Astrocyte of the spinal cord (primary cell): Measurements from ENCODE around the gene PAWR.

ENCODE experiments used
- DNase-seq: peaks from one replicate; pipeline ENCODE4 v3.0.0; 2011; ENCODE audit warnings: low read depth, low spot score
- H3K4me3 ChIP-seq: 2 replicates; pipeline ENCODE4 v1.5.1; 2011; ENCODE audit warnings: low read depth, mild to moderate bottlenecking, low read length, moderate library complexity
- in situ Hi-C: cut with HindIII; loops from 2 replicates; pipeline ENCODE4 v1.10.0; 2017; ENCODE audit warnings: low sequenced_read_pairs
- TF ChIP-seq, protein P1 (sequence below): IDR thresholded peaks from 2 replicates; pipeline ENCODE4 v1.5.1; 2012; ENCODE audit warnings: low read depth, mild to moderate bottlenecking, low read length, inconsistent platforms

PAWR gene

DNA sequence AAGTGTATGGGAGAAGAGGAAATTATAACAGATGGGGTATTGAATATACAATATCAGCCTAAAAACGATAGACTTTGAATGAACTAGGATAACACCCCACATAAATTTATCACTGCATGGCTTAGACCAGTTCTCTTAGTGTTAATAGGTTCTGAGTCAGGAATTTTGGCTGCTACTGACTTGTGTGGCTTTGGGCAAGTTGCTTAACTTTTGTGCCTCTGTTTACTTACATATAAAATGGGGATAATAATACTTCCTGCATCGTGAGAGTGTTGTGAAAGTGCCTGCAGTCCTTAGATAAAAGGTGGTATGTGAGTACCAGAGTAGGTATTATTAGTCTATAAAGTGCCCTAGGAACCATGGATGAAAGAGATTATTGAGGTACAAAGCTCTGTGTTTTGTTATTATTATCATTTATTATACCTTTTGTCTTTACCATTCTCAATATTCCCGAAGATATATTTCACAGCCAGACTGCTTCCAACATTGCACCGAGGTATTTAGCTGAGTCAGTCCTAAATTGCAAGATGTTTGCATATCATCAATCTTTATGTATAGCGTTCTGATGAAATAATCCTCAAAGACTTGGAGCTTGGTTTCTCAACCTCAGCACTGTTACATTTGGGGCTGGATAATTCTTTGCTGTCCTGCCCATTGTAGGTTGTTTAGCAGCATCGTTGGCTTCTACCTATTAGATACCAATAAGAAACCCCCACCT lies 2.3 kb upstream of the PAWR start:
- DNase-seq, result peak; percentile 37
- in situ Hi-C loops, result no loop called here
- H3K4me3 ChIP-seq, result no peak overlapping the region
- TF ChIP-seq, protein P1, sequence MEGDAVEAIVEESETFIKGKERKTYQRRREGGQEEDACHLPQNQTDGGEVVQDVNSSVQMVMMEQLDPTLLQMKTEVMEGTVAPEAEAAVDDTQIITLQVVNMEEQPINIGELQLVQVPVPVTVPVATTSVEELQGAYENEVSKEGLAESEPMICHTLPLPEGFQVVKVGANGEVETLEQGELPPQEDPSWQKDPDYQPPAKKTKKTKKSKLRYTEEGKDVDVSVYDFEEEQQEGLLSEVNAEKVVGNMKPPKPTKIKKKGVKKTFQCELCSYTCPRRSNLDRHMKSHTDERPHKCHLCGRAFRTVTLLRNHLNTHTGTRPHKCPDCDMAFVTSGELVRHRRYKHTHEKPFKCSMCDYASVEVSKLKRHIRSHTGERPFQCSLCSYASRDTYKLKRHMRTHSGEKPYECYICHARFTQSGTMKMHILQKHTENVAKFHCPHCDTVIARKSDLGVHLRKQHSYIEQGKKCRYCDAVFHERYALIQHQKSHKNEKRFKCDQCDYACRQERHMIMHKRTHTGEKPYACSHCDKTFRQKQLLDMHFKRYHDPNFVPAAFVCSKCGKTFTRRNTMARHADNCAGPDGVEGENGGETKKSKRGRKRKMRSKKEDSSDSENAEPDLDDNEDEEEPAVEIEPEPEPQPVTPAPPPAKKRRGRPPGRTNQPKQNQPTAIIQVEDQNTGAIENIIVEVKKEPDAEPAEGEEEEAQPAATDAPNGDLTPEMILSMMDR, result no peak

DNA sequence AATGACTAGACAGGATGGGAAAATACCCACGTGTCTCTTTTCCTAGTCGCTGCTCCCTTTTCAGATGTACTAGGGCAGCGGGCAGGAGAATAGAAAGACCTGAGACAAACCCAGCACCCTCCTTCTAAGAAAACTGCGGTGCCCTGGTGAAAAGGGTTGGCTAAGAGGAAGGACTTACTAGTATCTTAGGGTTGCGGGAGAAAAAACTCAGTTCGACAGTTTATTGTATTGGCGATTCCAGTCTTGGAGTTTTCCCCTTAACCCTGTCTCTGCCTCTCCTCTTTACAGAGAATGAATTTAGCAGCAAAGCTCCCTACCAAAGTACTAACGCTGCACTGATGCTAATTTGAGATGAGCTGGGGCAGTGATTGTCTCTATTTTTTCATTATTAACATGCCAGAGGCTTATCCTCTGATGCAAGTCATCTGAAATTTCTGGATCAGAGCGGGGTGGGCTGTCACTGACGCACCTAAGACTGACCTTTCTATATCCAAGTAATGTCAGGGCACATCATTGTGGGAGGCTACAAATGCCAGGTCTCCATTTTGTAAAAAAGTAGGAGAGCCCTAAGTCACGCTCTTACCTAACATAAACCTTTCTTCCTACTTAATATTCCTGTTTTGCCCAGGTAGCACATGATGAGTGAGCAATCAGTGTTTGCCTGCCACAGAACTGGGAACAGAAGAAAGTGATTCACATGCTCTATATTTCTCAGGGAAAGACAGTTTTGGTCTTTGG lies 916 bp upstream of the PAWR start:
- in situ Hi-C loops, result no loop called here
- peak overlapping the region; percentile 93 for H3K4me3 ChIP-seq
- peak; percentile 55 for DNase-seq
- TF ChIP-seq, protein P1, result no peak

DNA sequence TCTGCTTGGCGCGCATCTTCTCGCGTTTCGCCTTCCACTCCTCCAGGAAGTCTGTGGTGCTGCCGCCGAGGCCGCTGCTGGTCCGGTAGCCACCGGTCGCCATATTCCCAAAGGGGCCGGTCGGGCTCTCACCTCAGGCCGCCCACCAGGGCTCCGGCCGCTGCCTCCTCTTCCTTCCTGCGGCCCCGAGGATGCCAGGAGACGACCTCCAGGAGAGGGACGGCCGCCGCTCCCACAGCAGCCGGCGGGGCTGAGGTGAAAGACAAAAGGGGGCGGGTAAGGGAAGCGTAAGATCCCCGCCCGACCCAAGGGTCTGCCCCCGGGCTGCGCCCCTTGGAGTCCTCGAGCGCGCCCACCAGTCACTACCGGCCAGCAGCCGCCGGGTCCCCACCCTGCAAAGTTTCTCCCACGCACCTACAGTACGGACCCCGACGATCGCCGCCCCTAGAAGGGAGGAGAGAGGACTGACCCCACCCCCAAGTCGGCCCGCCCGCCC lies 574 bp downstream of the PAWR start:
- TF ChIP-seq, protein P1, result no peak
- in situ Hi-C loops, result no loop called here
- H3K4me3 ChIP-seq, result peak overlapping the region; percentile 93
- no peak for DNase-seq

DNA sequence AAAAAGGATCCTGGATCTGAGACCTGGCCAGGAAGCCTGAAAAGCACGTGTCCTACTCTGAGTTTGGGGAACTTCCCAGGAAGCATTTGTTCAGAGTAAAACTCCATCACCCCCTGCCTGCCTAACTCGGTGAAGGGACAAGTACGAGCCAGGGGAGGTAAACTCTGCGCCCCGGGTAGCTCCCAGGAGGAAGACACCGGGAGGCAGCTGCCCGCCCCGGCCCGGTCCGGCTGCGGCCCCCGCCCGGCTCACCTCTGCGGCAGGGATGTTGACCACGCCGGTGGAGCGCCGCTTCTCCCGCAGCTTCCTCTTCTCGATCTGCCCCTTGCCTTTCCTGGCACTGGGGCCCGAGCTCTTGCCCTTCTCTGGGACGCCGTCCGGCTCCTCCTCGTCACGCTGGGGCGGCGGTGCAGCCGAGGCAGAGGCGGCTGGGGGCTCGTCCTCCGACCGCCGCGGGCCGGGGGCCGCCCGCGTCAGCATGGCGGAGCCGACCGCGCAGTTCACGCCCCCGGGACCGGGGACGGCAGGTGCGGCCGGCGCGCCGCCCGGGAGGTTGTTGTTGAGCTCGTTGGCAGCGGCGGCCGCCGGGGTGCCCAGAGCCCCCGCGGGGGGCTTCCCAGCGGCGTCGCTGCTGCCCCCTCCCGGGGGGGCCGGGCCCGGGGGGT lies 1.2 kb downstream of the PAWR start:
- TF ChIP-seq, protein P1, result no peak
- peak; percentile 52 for DNase-seq
- peak overlapping the region; percentile 93 for H3K4me3 ChIP-seq
- in situ Hi-C loops, result no loop called here

DNA sequence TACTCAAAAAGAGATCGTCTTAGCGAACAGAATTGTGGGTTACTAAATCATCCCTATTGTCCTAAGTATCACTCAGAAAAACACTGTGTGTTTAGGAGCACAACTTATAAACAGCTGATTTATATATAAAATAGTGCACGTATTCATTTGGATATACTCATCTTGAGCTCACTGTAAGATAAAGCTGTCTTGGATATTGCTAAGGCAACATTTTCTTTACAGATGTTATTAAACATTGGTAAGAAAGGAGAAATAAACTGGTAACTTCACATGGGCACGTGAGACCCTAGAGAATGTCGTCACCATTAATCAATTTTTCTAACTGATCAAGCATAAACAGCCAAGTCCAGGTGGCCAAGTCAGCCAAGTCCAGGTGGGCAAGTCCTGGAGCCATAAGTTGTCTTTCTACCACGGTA lies 1.7 kb downstream of the PAWR start:
- DNase-seq, result peak; percentile 29
- peak overlapping the region; percentile 93 for H3K4me3 ChIP-seq
- TF ChIP-seq, protein P1, result no peak
- in situ Hi-C loops, result no loop called here

DNA sequence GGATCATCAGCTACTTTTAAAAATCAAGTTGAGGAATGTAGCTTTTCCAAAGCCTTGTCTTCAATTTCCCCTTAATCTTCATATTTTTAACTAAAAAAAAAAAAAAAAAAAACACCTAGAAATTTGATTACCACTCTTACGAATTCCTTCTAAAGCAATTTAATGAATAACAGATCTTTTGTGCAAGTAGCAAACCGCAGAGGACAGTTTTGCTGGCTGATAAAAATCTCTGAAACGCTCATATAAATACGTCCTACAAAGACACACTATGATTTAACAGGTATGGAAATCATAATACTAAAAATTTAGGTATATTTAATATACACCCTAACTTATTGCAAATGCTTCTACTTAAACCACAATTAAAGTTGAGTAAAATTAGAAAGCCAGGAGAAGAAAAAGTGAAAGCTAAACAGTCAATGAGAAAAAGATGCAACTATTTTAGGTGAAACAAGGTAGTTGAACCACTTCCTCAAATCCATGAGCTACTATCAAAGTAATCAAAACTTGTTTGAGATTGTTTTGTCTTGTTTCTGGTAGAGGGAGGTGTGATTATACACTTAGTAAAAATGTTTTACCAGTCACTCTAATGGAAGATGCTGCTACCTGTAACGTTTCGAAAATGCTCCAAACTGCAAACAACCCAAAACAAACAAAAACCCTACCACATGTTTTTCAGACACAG lies 2.2 kb downstream of the PAWR start:
- H3K4me3 ChIP-seq, result peak overlapping the region; percentile 93
- TF ChIP-seq, protein P1, result no peak
- in situ Hi-C loops, result no loop called here

More for the DNA sequence above, 2.2 kb downstream of the PAWR start:
- peak; percentile 39 for DNase-seq
